Kidney epithelial cell (primary cell): Measurements from ENCODE around the gene ZFAND6. TPM values are rescaled to one million over a fixed set of nuclear protein-coding genes. Genes with fewer than 3 reads are reported as not detected.

Source experiments
- DNase-seq: peaks from one replicate; pipeline ENCODE4 v3.0.0-alpha.2; 2010; ENCODE audit warnings: low read depth
- H3K27me3 ChIP-seq: 2 replicates; pipeline ENCODE4 v1.6.0; 2011; ENCODE audit warnings: low read length; ENCODE audit not compliant: control insufficient read depth, insufficient read depth
- H3K36me3 ChIP-seq: 2 replicates; pipeline ENCODE4 v1.5.1; 2011; ENCODE audit warnings: low read length; ENCODE audit not compliant: control insufficient read depth, insufficient read depth
- H3K4me3 ChIP-seq: 2 replicates; pipeline ENCODE4 v1.5.1; 2011; ENCODE audit warnings: low read depth, mild to moderate bottlenecking, control low read depth, low read length
- CTCF ChIP-seq: IDR thresholded peaks from 2 replicates; pipeline ENCODE4 v1.5.1; 2011; ENCODE audit warnings: mild to moderate bottlenecking, moderate library complexity, low read length, control low read depth, inconsistent platforms; ENCODE audit not compliant: insufficient read depth, poor library complexity, severe bottlenecking
- total RNA-seq: library from RNA; depleted of rRNA; stranded (reverse); fragments of >200 nt; gene quantifications from 2 replicates; pipeline ENCODE4 v1.2.3, GENCODE V29; 2015

The ZFAND6 gene
- total RNA-seq, 1 donor from 2014 or later = 114 TPM

DNA sequence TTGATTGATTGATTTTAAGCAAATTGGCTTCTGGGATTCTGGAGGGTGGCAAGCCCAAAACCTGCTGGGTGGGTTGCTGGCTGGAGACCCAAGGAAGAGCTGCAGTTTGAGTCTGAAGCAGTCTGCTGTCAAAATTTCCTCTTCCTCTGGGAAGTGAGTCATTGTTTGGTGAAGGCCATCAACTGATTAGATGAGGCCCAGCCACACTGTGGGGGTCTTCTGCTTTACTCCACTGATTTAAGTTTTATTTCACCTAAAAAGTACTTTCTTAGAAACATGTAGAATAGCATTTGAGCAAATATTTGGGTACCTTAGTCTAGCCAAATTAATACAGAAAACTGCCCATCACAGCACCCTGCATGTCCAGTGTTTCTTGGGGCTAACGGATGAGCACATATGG lies 127.1 kb downstream of the ZFAND6 start:
- peaks cover 2% of the 10 kb centered on the region for H3K36me3 ChIP-seq
- no peak for DNase-seq
- no peak overlapping the region for H3K4me3 ChIP-seq
- no peak for TF ChIP-seq CTCF
- H3K27me3 ChIP-seq = no peaks in the 10 kb centered on the region

Other genes starting within 250 kb of the ZFAND6 start
- 17.8 and 36.5 TPM in 2 replicates for gene MTHFS, start 162.7 kb upstream of the ZFAND6 start, total RNA-seq
- gene BCL2A1, start 88.5 kb upstream of the ZFAND6 start, total RNA-seq = not detected in 2 replicates
- gene FAH, start 93.3 kb downstream of the ZFAND6 start, total RNA-seq = 21.1 and 26.9 TPM in 2 replicates
- gene CTXND1, start 192.5 kb downstream of the ZFAND6 start, total RNA-seq = under 0.01 TPM in 1 of 2 replicates, not detected in the other